ENCODE measurements around the gene PCDHGB6.
A peak's percentile ranks its signal among the peaks of the same experiment; 100 is the strongest.
"Not testable (repeated sequence)": the region's sequence is repeated elsewhere in the genome, so short reads cannot be mapped to it uniquely, and the experiment has no call there.

Gene PCDHGB6

GRCh38 chr5:141419074-141419880 lies 11.5 kb downstream of the PCDHGB6 start:
- no peak for DNase-seq (ENCODE audit: low spot score)

GRCh38 chr5:141420855-141421488 lies 13.2 kb downstream of the PCDHGB6 start, which contains the start of gene PCDHGA11:
Gene PCDHGA11 (plus strand): TSS chr5:141421051. CDS start chr5:141421228, 177 bp downstream.
- peak; percentile 66 for DNase-seq (ENCODE audit: low spot score)

- no peak for DNase-seq (ENCODE audit: low spot score)
Measured at GRCh38 chr5:141421489-141421855, 13.7 kb downstream of the PCDHGB6 start.

GRCh38 chr5:141422742-141423291 lies 15.0 kb downstream of the PCDHGB6 start:
- no peak for DNase-seq (ENCODE audit: low spot score)

- no peak for DNase-seq (ENCODE audit: low spot score)
Measured at GRCh38 chr5:141427783-141428426, 20.1 kb downstream of the PCDHGB6 start.

GRCh38 chr5:141430332-141431113 lies 22.7 kb downstream of the PCDHGB6 start, which contains the start of gene PCDHGA12:
Gene PCDHGA12 (plus strand): TSS chr5:141430507. CDS start chr5:141430760, 253 bp downstream.
- peak; percentile 87 for DNase-seq (ENCODE audit: low spot score)

GRCh38 chr5:141431286-141431685 lies 23.5 kb downstream of the PCDHGB6 start:
- DNase-seq (ENCODE audit: low spot score): peak; percentile 67

GRCh38 chr5:141432308-141432707 lies 24.5 kb downstream of the PCDHGB6 start:
- DNase-seq (ENCODE audit: low spot score): not testable (repeated sequence)

GRCh38 chr5:141432726-141433125 lies 24.9 kb downstream of the PCDHGB6 start:
- not testable (repeated sequence) for DNase-seq (ENCODE audit: low spot score)

- DNase-seq (ENCODE audit: low spot score): no peak
Measured at GRCh38 chr5:141434006-141434405, 26.2 kb downstream of the PCDHGB6 start.

- no peak for DNase-seq (ENCODE audit: low spot score)
Measured at GRCh38 chr5:141437221-141437620, 29.4 kb downstream of the PCDHGB6 start.

GRCh38 chr5:141439411-141440141 lies 31.8 kb downstream of the PCDHGB6 start:
- no peak for DNase-seq (ENCODE audit: low spot score)

- no peak for DNase-seq (ENCODE audit: low spot score)
Measured at GRCh38 chr5:141440341-141440740, 32.5 kb downstream of the PCDHGB6 start.

GRCh38 chr5:141441571-141442170 lies 33.9 kb downstream of the PCDHGB6 start:
- no peak for DNase-seq (ENCODE audit: low spot score)

Data from germinal center (tissue), 1 donor.